Type B pancreatic cell (in vitro differentiated cells): ENCODE measurements around the gene DISP1. TPM values are rescaled to one million over a fixed set of nuclear protein-coding genes. Genes with fewer than 3 reads are reported as not detected.

ENCODE experiments used
- total RNA-seq: library from RNA; stranded (reverse); gene quantifications from 2 replicates; pipeline ENCODE4 v1.2.1, GENCODE V29; 2021; ENCODE audit warnings: low replicate concordance

DISP1 gene
- total RNA-seq, 1 donor from 2014 or later, result 15.8 TPM

Other genes starting within 250 kb of the DISP1 start
- gene TAF1A, start 225.1 kb upstream of the DISP1 start, total RNA-seq, result 9.9 and 16.7 TPM in 2 replicates
- 55.2 and 78.6 TPM in 2 replicates for gene MIA3, start 196.9 kb upstream of the DISP1 start, total RNA-seq
- gene AIDA, start 102.5 kb upstream of the DISP1 start, total RNA-seq, result 40.2 and 54.0 TPM in 2 replicates
- 32.5 and 41.4 TPM in 2 replicates for gene BROX, start 102.5 kb upstream of the DISP1 start, total RNA-seq
- gene FAM177B, start 77.8 kb upstream of the DISP1 start, total RNA-seq, result 0.34 and 0.36 TPM in 2 replicates